GM15510 (cell line): Measurements from ENCODE around the gene ASCL2.

Experiments
- POLR2A ChIP-seq: IDR thresholded peaks from 3 replicates; pipeline ENCODE4 v1.6.1; 2011; ENCODE audit warnings: borderline replicate concordance; ENCODE audit not compliant: insufficient read length; ENCODE audit errors: extremely low read depth

The ASCL2 gene

GRCh38 chr11:2296913-2297622, 26.7 kb upstream of the ASCL2 start:
- no peak for TF ChIP-seq POLR2A

- no peak for TF ChIP-seq POLR2A
Observed at GRCh38 chr11:2295971-2296912, 25.9 kb upstream of the ASCL2 start.

GRCh38 chr11:2294926-2295290, 24.5 kb upstream of the ASCL2 start:
- no peak for TF ChIP-seq POLR2A

GRCh38 chr11:2293984-2294925, 23.9 kb upstream of the ASCL2 start:
- no peak for TF ChIP-seq POLR2A

GRCh38 chr11:2293531-2293971, 23.2 kb upstream of the ASCL2 start:
- TF ChIP-seq POLR2A = no peak

- TF ChIP-seq POLR2A = no peak
Observed at GRCh38 chr11:2290351-2290841, 20.0 kb upstream of the ASCL2 start.

- no peak for TF ChIP-seq POLR2A
Observed at GRCh38 chr11:2289859-2290258, 19.5 kb upstream of the ASCL2 start.

GRCh38 chr11:2289350-2289749, 19.0 kb upstream of the ASCL2 start:
- no peak for TF ChIP-seq POLR2A

GRCh38 chr11:2287091-2287490, 16.7 kb upstream of the ASCL2 start:
- no peak for TF ChIP-seq POLR2A

- no peak for TF ChIP-seq POLR2A
Observed at GRCh38 chr11:2280208-2280607, 9.8 kb upstream of the ASCL2 start.

- TF ChIP-seq POLR2A = no peak
Observed at GRCh38 chr11:2277933-2278523, 7.6 kb upstream of the ASCL2 start.

GRCh38 chr11:2277008-2277346, 6.6 kb upstream of the ASCL2 start:
- TF ChIP-seq POLR2A = no peak

- TF ChIP-seq POLR2A = no peak
Observed at GRCh38 chr11:2276280-2277007, 6.1 kb upstream of the ASCL2 start.
